ACC112 (cell line): ENCODE data around the gene ZNF519.
A peak's percentile ranks its signal among the peaks of the same experiment; 100 is the strongest.
"Not testable (repeated sequence)": the region's sequence is repeated elsewhere in the genome, so short reads cannot be mapped to it uniquely, and the experiment has no call there.

Source experiments
- H2AFZ ChIP-seq: fragments of 200-600 bp; sonication (generic); one replicate; pipeline ENCODE4 v1.6.0; 2017; ENCODE audit warnings: antibody characterized with exemption, low read length; ENCODE audit not compliant: unreplicated experiment
- H3K27ac ChIP-seq: fragments of 200-600 bp; sonication (generic); 2 replicates; pipeline ENCODE4 v1.5.1; 2014; ENCODE audit warnings: low read depth, mild to moderate bottlenecking, antibody characterized with exemption, low read length, moderate library complexity
- H3K27me3 ChIP-seq: fragments of 200-600 bp; sonication (generic); 2 replicates; pipeline ENCODE4 v1.6.1; 2014; ENCODE audit warnings: mild to moderate bottlenecking, antibody characterized with exemption, low read length, moderate library complexity, mixed read lengths; ENCODE audit not compliant: insufficient read depth
- H3K36me3 ChIP-seq: fragments of 200-600 bp; sonication (generic); 2 replicates; pipeline ENCODE4 v1.6.1; 2016; ENCODE audit warnings: mild to moderate bottlenecking, antibody characterized with exemption, low read length, moderate library complexity, mixed read lengths; ENCODE audit not compliant: insufficient read depth
- H3K4me1 ChIP-seq: fragments of 200-600 bp; sonication (generic); one replicate; pipeline ENCODE4 v1.6.1; 2016; ENCODE audit warnings: low read length, mixed read lengths; ENCODE audit not compliant: insufficient read depth, unreplicated experiment, control insufficient read depth
- H3K4me3 ChIP-seq: fragments of 200-600 bp; sonication (generic); 2 replicates; pipeline ENCODE4 v1.5.1; 2014; ENCODE audit warnings: mild to moderate bottlenecking, low read depth, low read length
- H3K79me2 ChIP-seq: fragments of 200-600 bp; sonication (generic); one replicate; pipeline ENCODE4 v1.6.0; 2016; ENCODE audit warnings: low read length; ENCODE audit not compliant: control insufficient read depth, unreplicated experiment, insufficient read depth

Gene ZNF519

GRCh38 chr18:14132271-14132700, at the start of gene ZNF519:
Gene ZNF519 (minus strand): TSS chr18:14132435. CDS start chr18:14132277, 158 bp downstream.
- H3K27ac ChIP-seq, H3K36me3 ChIP-seq, H3K79me2 ChIP-seq, H3K27me3 ChIP-seq, H3K4me1 ChIP-seq: not testable (repeated sequence)
- Histone ChIP-seq H3K4me3 (peak within 1 kb of the TSS; percentile 88), H2AFZ (peak within 1 kb of the TSS; percentile 85)

- Histone ChIP-seq H2AFZ (peak overlapping the region; percentile 83), H3K36me3 (no peaks in the 10 kb centered on the region), H3K4me3 (peak overlapping the region; percentile 82), H3K27me3 (no peaks in the 10 kb centered on the region), H3K4me1 (no peaks in the 10 kb centered on the region), H3K79me2 (no peaks in the 10 kb centered on the region), H3K27ac (no peak overlapping the region)
These were observed 47.1 kb upstream of the ZNF519 start for GRCh38 chr18:14179306-14179705.

GRCh38 chr18:14178321-14179196, 46.3 kb upstream of the ZNF519 start:
- peak overlapping the region; percentile 82 for H3K4me3 ChIP-seq
- not testable (repeated sequence) for H3K36me3 ChIP-seq, H3K4me1 ChIP-seq, H3K27me3 ChIP-seq, H3K27ac ChIP-seq, H3K79me2 ChIP-seq, H2AFZ ChIP-seq

- not testable (repeated sequence) for H3K4me3 ChIP-seq, H2AFZ ChIP-seq, H3K27ac ChIP-seq, H3K27me3 ChIP-seq, H3K79me2 ChIP-seq, H3K4me1 ChIP-seq, H3K36me3 ChIP-seq
These were observed 45.5 kb upstream of the ZNF519 start for GRCh38 chr18:14177540-14178320.

GRCh38 chr18:14175404-14175803, 43.2 kb upstream of the ZNF519 start:
- not testable (repeated sequence) for H3K27ac ChIP-seq

GRCh38 chr18:14174706-14175085, 42.5 kb upstream of the ZNF519 start:
- Histone ChIP-seq H3K4me1 (no peaks in the 10 kb centered on the region), H3K27ac (no peak overlapping the region), H3K27me3 (no peaks in the 10 kb centered on the region), H3K4me3 (no peak overlapping the region), H2AFZ (no peak overlapping the region), H3K79me2 (no peaks in the 10 kb centered on the region), H3K36me3 (no peaks in the 10 kb centered on the region)

More at GRCh38 chr18:14175404-14175803, 43.2 kb upstream of the ZNF519 start:
- H3K27me3 ChIP-seq, H3K4me3 ChIP-seq, H3K4me1 ChIP-seq, H3K79me2 ChIP-seq, H3K36me3 ChIP-seq, H2AFZ ChIP-seq: not testable (repeated sequence)

GRCh38 chr18:14174002-14174705, 41.9 kb upstream of the ZNF519 start:
- not testable (repeated sequence) for H3K36me3 ChIP-seq, H2AFZ ChIP-seq, H3K79me2 ChIP-seq, H3K4me3 ChIP-seq, H3K27ac ChIP-seq, H3K4me1 ChIP-seq, H3K27me3 ChIP-seq

- not testable (repeated sequence) for H2AFZ ChIP-seq, H3K79me2 ChIP-seq, H3K4me1 ChIP-seq, H3K27me3 ChIP-seq, H3K27ac ChIP-seq, H3K36me3 ChIP-seq, H3K4me3 ChIP-seq
These were observed 41.1 kb upstream of the ZNF519 start for GRCh38 chr18:14173116-14173951.

- H3K4me1 ChIP-seq, H3K4me3 ChIP-seq, H3K27me3 ChIP-seq, H3K79me2 ChIP-seq, H2AFZ ChIP-seq, H3K36me3 ChIP-seq, H3K27ac ChIP-seq: not testable (repeated sequence)
These were observed 40.2 kb upstream of the ZNF519 start for GRCh38 chr18:14172142-14173115.
